ENCODE results near the gene SLC35F1. TPM values are rescaled to one million over a fixed set of nuclear protein-coding genes. Genes with fewer than 3 reads are reported as not detected.
A peak's percentile ranks its signal among the peaks of the same experiment; 100 is the strongest.
"Not testable (repeated sequence)": the region's sequence is repeated elsewhere in the genome, so short reads cannot be mapped to it uniquely, and the experiment has no call there.

The SLC35F1 gene
- total RNA-seq, 1 experiment from 2014 or later = 0.84 TPM

GRCh38 chr6:117927866-117928265 is 20.8 kb downstream of the SLC35F1 start:
- DNase-seq (ENCODE audit: low read depth) = no peak

- DNase-seq (ENCODE audit: low read depth) = no peak
These were observed 21.8 kb downstream of the SLC35F1 start for GRCh38 chr6:117928833-117929232.

DNA sequence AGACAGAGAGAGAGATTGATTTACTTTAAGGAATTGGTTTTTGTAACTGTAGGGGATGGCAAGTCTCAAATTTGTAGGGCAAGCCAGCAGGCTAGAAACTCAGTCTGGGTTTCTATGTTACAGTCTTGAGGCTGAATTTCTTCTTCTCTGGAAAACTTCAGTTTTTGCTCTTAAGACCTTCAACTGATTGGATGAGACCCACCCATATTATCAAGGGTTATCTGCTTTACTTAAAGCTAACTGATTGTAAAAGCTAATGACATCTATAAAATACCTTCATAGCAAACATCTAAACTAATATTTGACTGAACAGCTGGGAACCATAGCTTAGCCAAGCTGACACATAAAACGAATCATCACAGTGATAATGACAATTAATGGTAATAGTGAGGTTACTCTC is 22.4 kb downstream of the SLC35F1 start:
- DNase-seq (ENCODE audit: low read depth) = no peak

DNA sequence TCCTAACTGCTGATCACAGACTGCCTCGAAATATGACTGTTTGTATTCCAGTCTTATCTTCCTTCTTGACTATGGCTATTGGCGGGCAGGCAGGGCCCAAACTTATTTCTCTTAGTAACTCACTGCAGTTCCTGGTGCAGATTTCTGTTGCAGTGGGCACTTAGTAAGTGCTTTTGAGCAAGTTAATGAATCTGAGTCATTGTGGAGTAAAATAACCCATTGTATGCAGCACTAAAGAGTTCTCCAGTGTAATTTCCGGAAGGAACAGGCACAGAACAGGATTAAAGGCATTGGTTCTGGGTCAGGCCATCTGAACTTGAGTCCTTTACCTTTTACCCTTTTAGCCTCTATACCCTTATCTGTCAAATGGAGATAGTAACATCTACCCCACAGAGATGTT is 23.6 kb downstream of the SLC35F1 start:
- DNase-seq (ENCODE audit: low read depth) = peak; percentile 22

DNA sequence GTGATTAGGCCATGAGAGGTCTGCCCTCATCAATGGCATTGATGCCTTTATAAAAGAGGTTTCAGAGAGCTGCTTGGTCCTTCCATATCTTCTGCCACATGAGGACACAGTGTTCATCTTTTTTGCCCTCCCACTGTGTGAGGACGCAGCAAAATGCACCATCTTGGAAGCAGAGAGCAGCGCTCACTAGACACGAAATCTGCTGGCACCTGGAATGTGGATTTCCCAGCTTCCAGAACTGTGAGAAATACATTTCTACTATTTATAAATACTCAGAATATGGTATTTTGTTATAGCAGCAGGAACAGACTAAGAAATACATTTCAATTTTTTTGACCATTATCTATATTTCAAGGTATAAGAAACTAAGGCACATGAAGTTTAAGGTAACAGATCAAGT is 24.9 kb downstream of the SLC35F1 start:
- no peak for DNase-seq (ENCODE audit: low read depth)

DNA sequence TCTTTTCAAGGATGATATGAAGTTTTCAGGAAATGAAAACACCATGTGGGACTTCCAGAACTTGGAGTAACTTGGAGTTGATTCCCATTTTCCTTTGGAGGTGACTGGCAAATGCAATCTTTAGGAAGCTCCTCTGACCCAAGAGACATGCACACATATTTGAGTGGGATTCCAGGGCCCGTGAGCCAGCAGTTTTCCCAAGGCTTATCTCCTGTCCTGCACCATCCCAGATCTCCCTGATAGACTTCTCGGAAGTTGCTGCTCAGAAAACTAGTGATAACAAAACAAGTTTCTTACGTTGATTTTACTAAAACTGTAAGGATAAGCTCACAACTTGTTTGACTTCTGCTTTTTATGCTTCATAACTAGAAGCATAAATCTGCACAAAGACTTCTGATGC is 25.6 kb downstream of the SLC35F1 start:
- DNase-seq (ENCODE audit: low read depth) = no peak

DNA sequence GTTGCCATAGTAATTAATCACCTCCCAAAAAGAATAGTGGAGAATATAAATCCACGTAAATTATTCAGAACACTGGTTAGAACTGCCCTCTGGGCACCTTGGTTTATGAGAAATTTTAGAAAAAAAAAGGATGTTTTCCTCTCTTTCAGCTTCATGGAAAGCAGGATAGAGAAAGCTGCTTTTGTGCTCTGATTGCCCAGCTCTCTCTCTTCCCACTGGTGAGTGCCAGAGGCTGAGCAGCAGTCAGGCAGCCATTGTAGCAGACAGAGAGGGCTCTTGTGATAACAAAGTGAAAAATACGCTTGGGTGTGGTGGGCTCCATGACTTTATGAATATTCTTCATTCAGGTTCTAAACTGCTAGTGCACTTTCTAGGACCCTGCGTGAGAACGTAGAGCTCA is 26.4 kb downstream of the SLC35F1 start:
- DNase-seq (ENCODE audit: low read depth) = peak; percentile 39

DNA sequence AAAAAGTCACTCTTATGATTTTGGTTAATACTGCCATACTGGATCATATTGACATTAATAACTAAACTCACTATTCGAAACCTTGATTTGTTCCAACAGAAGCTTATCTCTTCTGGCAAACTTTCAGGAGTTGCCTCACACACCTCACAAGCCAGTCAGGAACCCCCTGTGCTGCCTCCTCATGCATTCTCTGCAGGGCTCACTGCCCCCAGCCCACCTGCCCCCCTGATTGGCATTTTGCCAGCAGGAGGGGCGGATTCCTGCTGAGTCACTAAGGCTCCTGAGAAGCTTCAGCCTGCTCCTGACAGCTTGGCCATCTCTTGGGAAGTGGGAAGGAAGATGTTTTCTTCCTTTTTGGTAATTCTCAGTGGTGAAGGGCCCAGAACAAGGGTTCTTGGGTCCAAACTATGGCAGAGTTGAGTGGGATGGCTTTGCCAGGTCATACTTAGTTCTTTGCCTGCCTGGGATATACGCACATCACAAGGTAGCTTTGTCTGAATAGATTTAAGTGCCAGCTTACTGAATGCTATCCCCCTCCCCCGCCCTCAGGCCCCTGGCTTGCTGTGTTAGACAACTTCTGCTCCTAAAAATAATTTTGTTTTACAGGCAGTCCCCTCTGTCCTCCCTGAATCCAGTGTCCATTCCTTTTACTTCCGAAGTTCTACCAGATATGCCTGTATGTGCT is 31.4 kb downstream of the SLC35F1 start:
- no peak for DNase-seq (ENCODE audit: low read depth)

- no peak for DNase-seq (ENCODE audit: low read depth)
These were observed 40.2 kb downstream of the SLC35F1 start for GRCh38 chr6:117947234-117947633.

- no peak for DNase-seq (ENCODE audit: low read depth)
These were observed 44.7 kb downstream of the SLC35F1 start for GRCh38 chr6:117951783-117952182.

GRCh38 chr6:117955684-117956256 is 48.7 kb downstream of the SLC35F1 start:
- DNase-seq (ENCODE audit: low read depth) = no peak

GRCh38 chr6:117956386-117956785 is 49.3 kb downstream of the SLC35F1 start:
- peak; percentile 26 for DNase-seq (ENCODE audit: low read depth)

- DNase-seq (ENCODE audit: low read depth) = no peak
These were observed 51.5 kb downstream of the SLC35F1 start for GRCh38 chr6:117958536-117958935.

- DNase-seq (ENCODE audit: low read depth) = peak; percentile 16
These were observed 53.8 kb downstream of the SLC35F1 start for GRCh38 chr6:117960877-117961276.

DNA sequence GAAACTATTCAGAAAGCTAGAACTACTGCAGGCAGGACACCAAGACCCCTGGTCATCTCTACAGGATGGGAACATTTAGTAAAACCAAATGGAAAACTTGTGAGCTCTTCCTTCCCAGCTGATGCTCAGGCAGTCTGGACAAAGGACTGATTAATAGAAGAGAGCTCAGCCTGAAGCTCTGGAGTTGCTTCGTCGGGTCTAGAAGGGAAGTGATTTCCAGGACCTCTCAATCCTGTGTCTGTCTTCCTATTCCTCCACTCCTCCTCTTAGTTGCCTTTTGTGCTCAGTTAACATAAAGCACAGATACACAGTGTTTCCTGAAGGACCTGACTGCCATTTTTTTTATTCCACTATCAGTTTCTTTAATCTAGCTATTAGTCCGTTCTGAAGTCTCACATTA is 54.2 kb downstream of the SLC35F1 start:
- peak; percentile 33 for DNase-seq (ENCODE audit: low read depth)

GRCh38 chr6:117965763-117966162 is 58.7 kb downstream of the SLC35F1 start:
- not testable (repeated sequence) for DNase-seq (ENCODE audit: low read depth)

- no peak for DNase-seq (ENCODE audit: low read depth)
These were observed 64.6 kb downstream of the SLC35F1 start for GRCh38 chr6:117971637-117972036.

- no peak for DNase-seq (ENCODE audit: low read depth)
These were observed 68.0 kb downstream of the SLC35F1 start for GRCh38 chr6:117974914-117975627.

DNA sequence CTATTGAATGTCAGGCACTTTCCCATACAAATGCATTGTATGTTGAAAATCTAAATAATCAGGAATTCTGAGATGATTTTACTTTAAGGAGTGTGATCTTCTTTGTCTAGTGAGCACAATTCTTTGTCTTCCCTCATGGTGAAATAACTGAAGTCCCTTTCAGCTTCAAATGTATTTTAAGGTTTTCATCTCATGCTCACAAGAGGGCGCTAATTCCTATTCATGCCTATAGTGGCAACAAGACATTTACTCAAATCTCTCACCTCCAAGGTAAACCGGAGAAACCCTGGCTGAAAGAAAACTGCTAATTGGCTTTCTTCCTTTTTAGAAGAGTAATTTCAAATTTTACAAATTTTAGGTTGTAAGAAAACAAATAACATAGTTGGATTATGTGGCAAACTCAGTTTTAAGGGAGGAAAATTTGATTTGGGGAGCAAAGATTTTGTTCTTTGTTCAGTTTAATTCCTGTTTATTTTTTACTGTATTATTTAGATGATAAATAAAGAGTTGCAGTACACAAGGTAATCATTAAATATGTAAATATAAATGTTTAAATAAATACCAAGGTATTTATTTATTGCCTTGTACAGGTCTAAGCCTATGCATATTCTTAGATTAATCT is 69.1 kb downstream of the SLC35F1 start:
- peak; percentile 12 for DNase-seq (ENCODE audit: low read depth)

DNA sequence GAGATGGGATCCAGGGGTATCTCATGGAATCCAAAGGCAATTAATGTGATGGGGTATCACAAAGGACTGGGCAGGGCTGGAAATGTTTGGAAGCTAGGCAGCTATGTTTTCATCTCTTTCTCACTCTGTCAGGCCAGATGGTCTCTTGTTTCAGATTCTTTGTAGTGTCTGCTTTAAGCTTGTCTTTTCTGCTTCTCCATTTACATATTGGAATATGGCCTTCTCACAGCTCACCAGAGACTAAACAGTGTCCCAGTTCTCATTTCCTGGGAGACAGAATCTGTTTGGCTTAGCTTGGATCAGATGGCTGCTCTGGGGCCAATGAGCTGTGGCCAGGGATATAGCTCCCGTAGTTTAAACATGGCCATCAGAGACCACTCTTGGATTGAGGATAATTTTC is 78.9 kb downstream of the SLC35F1 start:
- no peak for DNase-seq (ENCODE audit: low read depth)

DNA sequence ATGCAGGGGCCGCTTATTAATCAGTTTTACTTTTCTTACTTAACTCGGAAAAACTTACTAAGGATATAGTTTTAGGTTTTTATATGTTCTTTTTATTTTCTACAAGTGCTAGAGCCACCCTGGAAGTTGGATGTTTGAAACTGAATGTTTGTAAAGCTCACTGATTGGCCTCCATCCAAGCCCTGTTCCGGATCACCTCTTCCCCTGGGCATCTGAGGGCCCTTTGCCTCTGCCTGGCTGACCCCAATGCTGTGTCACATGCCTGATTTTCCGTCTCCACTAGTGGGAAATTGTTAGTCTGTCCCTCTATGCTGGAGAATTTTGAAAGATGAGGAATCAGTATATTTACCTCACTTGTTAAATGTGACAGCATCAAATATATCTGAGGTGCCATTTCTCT is 79.3 kb downstream of the SLC35F1 start:
- no peak for DNase-seq (ENCODE audit: low read depth)

GRCh38 chr6:117989086-117989485 is 82.0 kb downstream of the SLC35F1 start:
- peak; percentile 23 for DNase-seq (ENCODE audit: low read depth)

DNA sequence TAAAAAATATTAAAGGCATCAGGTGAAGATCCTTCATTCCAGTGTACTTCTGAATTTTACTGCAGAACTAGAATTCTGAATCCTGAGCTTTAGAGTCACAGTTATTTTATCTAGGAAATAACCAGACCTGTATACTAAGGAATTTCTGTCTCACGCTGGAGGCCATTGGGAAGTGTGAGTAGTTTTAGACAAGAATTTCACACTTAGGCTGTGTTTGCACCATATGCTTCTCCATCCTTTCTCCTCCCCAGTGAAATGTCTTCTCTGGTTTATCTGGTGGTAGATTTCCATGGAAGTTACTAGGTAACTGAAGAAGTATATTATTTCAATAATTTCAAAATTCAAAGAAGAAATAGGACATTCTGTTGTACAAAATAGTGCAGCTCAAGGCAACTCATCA is 83.1 kb downstream of the SLC35F1 start:
- no peak for DNase-seq (ENCODE audit: low read depth)

All from RPMI7951 (cell line).